Activated CD8-positive, alpha-beta memory T cell treated with anti-CD3 and anti-CD28 coated beads, Interleukin-2, amount 50 U/mL, for 24 hours (primary cell): Measurements from ENCODE around the gene SLA2.
"Not testable (repeated sequence)": the region's sequence is repeated elsewhere in the genome, so short reads cannot be mapped to it uniquely, and the experiment has no call there.

Experiments
- DNase-seq: peaks from one replicate; pipeline ENCODE4 v3.0.0-alpha.2; 2020; ENCODE audit errors: extremely low read depth

Gene SLA2

DNA sequence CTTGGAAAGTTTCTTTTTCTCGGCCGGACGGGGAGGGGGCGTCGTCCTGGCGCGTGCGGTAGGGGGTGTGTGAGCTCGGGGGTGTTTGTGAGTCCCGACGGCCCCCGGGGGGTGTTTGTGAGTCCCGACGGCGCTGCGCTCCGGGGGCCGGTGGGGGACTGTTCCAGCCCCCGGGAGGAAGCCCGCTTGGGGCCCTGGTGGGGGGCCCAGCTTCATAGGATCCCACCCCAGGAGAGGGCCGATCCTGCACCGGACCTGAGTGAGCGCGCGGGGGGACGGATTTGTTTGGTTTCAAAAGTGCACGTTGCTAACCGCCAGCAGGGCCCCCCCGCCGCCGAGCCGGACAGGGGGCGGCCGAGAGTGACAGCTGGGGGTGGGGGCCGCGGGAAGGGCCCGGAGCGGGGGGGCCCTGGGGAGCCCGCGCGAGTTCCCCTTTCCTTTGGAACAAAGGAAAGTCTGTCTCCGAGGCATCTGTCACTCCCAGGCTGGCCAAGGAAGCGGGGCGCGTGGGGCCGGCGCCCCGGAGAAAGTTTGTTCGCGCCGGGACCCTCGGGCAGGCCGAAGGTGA lies 72.1 kb downstream of the SLA2 start:
- DNase-seq: no peak

GRCh38 chr20:36573103-36573797 lies 72.7 kb downstream of the SLA2 start, which contains the start of gene TGIF2:
TSS of gene TGIF2 (plus strand) at chr20:36573597. CDS start at chr20:36578775, 5,178 bp downstream.
- DNase-seq: peak; percentile 73

GRCh38 chr20:36572701-36573102 lies 73.3 kb downstream of the SLA2 start:
- DNase-seq: peak; percentile 53

DNA sequence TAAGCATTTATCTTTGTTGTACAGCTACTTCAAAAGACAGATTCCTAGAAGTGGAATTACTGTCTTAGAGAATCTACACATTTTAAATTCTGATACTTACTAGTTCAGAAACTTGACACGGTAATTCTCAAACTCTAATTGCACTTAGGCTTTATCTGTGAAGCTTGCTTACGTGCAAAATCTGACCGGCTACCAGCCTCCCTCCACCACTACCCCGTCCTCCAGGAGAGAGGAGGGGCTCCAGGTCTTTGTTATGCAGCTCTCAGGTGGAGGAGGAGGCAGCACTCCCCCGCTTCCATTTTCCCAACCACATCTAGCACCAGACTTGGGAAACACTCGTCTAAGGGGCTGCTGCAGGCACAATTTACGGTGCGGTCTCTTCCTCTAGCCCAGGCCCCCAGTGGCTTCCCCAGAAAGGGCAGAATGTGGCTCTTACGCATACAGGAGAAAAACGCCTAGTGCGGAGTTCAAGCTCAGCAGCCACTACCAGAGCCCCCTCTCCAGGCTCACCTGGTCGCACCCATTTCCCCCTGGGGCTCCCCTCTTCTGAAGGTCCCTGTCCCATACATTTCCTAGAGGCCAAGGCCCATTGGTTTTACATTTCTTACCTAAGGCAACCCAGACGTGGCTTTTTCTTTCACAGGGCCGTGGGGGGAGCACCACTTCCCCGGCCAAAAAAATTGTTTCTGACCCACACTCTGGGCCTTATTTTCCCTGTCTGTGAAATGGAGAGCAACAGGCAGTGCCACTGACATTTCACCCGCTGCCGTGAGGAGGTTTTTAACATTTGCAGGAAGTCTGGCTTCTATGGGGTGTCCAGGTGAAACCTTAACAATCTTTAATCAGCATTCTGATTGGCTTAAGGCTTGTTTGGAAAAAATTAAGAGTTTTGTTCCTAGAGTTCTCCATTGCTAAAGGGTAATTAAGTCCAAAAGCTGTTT lies 74.2 kb downstream of the SLA2 start:
- DNase-seq: no peak

DNA sequence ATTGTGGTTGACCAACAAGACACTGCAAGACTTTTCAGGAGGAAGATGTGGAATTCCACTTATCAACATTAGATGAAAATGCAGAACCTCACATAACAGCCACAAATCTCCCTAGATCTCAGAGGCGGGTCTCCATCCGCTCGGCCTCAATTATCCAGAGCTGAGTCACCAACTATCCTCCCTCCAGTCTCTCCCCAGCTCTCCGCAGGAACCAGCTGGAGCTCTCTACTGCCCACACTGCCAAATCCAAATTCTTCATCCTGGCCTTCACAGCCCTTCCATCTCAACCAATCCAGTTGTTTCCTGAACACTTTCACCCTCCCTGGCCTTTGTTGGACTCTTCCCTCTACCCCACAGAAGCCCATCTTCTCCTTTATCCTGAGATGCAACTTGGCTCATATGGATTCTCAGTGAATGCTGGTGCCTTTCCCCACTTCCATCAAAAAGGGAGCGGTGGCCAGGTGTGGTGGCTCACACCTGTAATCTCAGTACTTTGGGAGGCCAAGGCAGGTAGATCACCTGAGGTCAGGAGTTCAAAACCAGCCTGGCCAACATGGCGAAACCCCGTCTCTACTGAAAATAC lies 76.1 kb downstream of the SLA2 start:
- DNase-seq: no peak

DNA sequence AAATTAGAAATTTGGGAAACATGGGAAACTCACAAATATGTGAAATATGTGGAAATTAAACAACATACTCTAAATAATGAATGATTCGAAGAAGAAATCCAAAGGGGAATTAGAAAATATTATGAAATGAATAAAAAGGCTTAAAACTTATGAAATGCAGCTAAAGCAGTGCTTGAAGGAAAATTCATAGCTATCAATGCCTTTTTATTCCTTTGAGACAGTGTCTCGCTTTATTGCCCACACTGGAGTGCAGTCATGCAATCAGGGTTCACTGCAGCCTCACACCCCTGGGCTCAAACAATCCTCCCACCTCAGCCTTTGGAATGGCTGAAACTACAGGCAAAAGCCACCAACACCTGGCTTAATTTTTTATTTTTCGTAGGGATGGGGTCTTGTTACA lies 80.5 kb downstream of the SLA2 start:
- no peak for DNase-seq

DNA sequence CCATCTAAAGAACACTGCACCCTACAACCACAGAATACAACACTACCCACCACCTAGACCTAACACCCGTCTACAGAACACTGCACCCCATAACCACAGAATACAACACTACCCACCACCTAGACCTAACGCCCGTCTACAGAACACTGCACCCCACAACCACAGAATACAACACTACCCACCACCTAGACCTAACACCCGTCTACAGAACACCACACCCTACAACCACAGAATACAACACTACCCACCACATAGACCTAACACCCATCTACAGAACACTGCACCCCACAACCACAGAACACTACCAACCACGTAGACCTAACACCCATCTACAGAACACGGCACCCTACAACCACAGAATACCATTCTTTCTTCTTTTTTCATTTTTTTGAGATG lies 81.3 kb downstream of the SLA2 start:
- not testable (repeated sequence) for DNase-seq

- DNase-seq: not testable (repeated sequence)
These were observed 81.8 kb downstream of the SLA2 start for GRCh38 chr20:36564078-36564725.

- no peak for DNase-seq
These were observed 82.6 kb downstream of the SLA2 start for GRCh38 chr20:36563374-36563773.

DNA sequence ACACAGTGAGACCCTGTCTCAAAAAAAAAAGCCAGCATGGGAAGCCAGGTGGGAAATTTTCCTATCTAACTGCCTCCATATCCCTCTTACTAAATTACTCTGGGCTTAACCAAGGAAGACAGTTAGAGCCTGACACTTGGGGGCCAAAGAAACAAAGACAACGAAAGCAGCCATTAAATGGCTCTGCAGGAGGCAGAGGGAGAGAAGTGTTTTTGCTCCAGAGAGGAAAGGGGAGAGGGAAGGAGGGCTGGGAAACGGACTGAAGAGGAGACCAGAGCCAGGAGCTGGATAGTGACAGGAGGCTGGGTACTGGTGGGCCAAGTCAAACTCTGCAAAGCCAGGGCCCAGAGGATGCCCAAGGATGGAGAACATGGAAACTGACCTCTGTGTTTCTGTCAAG lies 83.3 kb downstream of the SLA2 start:
- no peak for DNase-seq
